ENCODE results near the gene FBXL5.

DNA sequence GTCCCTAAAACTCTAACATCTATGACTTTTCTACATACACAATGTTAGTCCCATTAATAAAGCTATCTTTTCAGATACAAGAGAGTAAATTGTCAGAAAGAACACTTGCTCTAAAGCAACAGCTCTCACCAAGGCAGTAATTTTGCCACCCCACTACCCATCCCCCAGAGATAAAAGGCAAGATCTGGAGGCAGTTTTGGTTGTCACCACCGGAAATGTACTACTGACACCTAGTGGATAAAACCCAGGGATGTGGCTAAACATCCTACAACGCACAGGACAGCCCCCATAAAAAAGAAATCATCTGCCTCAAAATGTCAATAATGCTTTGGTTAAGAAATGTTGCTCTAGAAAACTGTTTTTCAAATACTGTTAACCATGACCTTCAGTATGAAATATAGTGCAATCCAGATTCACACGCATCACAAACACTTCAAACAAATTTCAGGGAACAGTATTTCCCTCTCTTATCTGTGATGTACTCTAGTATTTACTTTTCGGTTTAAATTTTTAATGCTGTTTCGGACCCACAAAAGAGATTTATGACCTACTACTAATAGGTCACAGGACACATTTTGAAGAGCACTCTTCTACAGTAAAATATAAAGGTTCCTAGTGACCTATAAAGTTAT lies 5.1 kb downstream of the FBXL5 start:
- TF ChIP-seq POLR2A (IDR thresholded peaks at IDR 0.05; ENCODE audit: low read depth, low read length) (no peak), POLR2AphosphoS5 (IDR thresholded peaks at IDR 0.05; ENCODE audit: low read depth, low read length) (no peak), TAF1 (IDR thresholded peaks at IDR 0.05; ENCODE audit: low read depth, low read length) (no peak)
